HEK293 (cell line): Measurements from ENCODE around the gene MTG1.
A peak's percentile ranks its signal among the peaks of the same experiment; 100 is the strongest.

ENCODE experiments used
- CTCF ChIA-PET: fragments of 350-600 bp; formaldehyde crosslinking; extraction: SDS; loops from one replicate; lab custom pipeline; 2021; ENCODE audit warnings: antibody characterized with exemption; lab: Yijun Ruan, JAX
- POLR2A ChIA-PET: fragments of 300-600 bp; formaldehyde crosslinking; extraction: SDS; loops from one replicate; lab custom pipeline; 2020; ENCODE audit warnings: antibody characterized with exemption, inconsistent platforms; lab: Yijun Ruan, JAX
- H3K27ac ChIP-seq: fragments of 200-500 bp; sonication (Bioruptor generic); 2 replicates; pipeline ENCODE4 v1.5.1; 2014; ENCODE audit warnings: low read depth, low read length, control low read depth, inconsistent platforms; ENCODE audit errors: extremely low read depth
- H3K36me3 ChIP-seq, 2 experiments: fragments of 200-500 bp in 1 of 2; sonication (Bioruptor generic) in 1 of 2; 1 replicate in 1 of 2; 2 replicates in 1 of 2; pipeline ENCODE4 v1.5.1; 2014 to 2017; ENCODE audit warnings: inconsistent platforms in 2 of 2, low read length in 2 of 2; ENCODE audit not compliant: control insufficient read depth in 2 of 2, insufficient read depth in 1 of 2
- H3K4me1 ChIP-seq: fragments of 200-500 bp; sonication (Bioruptor generic); 2 replicates; pipeline ENCODE4 v1.5.1; 2014; ENCODE audit warnings: mild to moderate bottlenecking, low read length, inconsistent platforms; ENCODE audit not compliant: control insufficient read depth, insufficient read depth
- H3K4me3 ChIP-seq: 2 replicates; pipeline ENCODE4 v1.5.1; 2011; ENCODE audit warnings: low read depth, mild to moderate bottlenecking, control low read depth, low read length, moderate library complexity
- H3K9me3 ChIP-seq: fragments of 200-500 bp; sonication (Bioruptor generic); 2 replicates; pipeline ENCODE4 v1.5.1; 2014; ENCODE audit warnings: low read depth, low read length, inconsistent platforms; ENCODE audit not compliant: control insufficient read depth, insufficient read depth
- HOXA7 ChIP-seq: sonication (generic); formaldehyde crosslinking; IDR thresholded peaks from 2 replicates; pipeline ENCODE4 v1.8.1; 2022; ENCODE audit warnings: missing genetic modification reagents, borderline replicate concordance
- ZNF157 ChIP-seq: fragments of 450-650 bp; formaldehyde crosslinking; IDR thresholded peaks from 2 replicates; pipeline ENCODE4 v1.5.1; 2016; ENCODE audit warnings: missing biosample characterization, missing genetic modification characterization
- ZNF16 ChIP-seq: fragments of 450-650 bp; formaldehyde crosslinking; IDR thresholded peaks from 2 replicates; pipeline ENCODE4 v1.5.1; 2016; ENCODE audit warnings: low read depth, missing biosample characterization, missing genetic modification characterization
- ZNF292 ChIP-seq: fragments of 450-650 bp; formaldehyde crosslinking; IDR thresholded peaks from 2 replicates; pipeline ENCODE4 v1.5.1; 2016; ENCODE audit warnings: low read depth, missing biosample characterization, missing genetic modification characterization, borderline replicate concordance
- ZNF335 ChIP-seq: fragments of 450-650 bp; formaldehyde crosslinking; conservative IDR thresholded peaks from 2 replicates; pipeline ENCODE4 v1.5.1; 2016; ENCODE audit warnings: missing biosample characterization, missing genetic modification characterization
- ZNF394 ChIP-seq: fragments of 450-650 bp; formaldehyde crosslinking; IDR thresholded peaks from 2 replicates; pipeline ENCODE4 v1.5.1; 2016; ENCODE audit warnings: missing biosample characterization, missing genetic modification characterization, mild to moderate bottlenecking, moderate library complexity, borderline replicate concordance
- ZNF549 ChIP-seq: fragments of 450-650 bp; IDR thresholded peaks from 2 replicates; pipeline ENCODE4 v1.5.1; 2018; ENCODE audit warnings: missing biosample characterization, missing genetic modification characterization, mild to moderate bottlenecking, inconsistent platforms, moderate library complexity
- ZNF701 ChIP-seq: fragments of 450-650 bp; formaldehyde crosslinking; IDR thresholded peaks from 2 replicates; pipeline ENCODE4 v1.5.1; 2016; ENCODE audit warnings: missing biosample characterization, missing genetic modification characterization
- ZNF76 ChIP-seq: fragments of 450-650 bp; formaldehyde crosslinking; IDR thresholded peaks from 2 replicates; pipeline ENCODE4; 2016; ENCODE audit warnings: low read depth, missing biosample characterization, missing genetic modification characterization, borderline replicate concordance
- TF ChIP-seq, protein P1 (sequence below): fragments of 450-650 bp; formaldehyde crosslinking; IDR thresholded peaks from 2 replicates; pipeline ENCODE4 v1.5.1; 2017; ENCODE audit warnings: missing biosample characterization, missing genetic modification characterization
- TF ChIP-seq, protein P2 (sequence below): fragments of 450-650 bp; formaldehyde crosslinking; IDR thresholded peaks from 2 replicates; pipeline ENCODE4 v1.5.1; 2016; ENCODE audit warnings: missing biosample characterization, missing genetic modification characterization
- TF ChIP-seq, protein P3 (sequence below): fragments of 450-650 bp; formaldehyde crosslinking; IDR thresholded peaks from 2 replicates; pipeline ENCODE4 v1.5.1; 2016; ENCODE audit warnings: missing biosample characterization, missing genetic modification characterization

Gene MTG1

DNA sequence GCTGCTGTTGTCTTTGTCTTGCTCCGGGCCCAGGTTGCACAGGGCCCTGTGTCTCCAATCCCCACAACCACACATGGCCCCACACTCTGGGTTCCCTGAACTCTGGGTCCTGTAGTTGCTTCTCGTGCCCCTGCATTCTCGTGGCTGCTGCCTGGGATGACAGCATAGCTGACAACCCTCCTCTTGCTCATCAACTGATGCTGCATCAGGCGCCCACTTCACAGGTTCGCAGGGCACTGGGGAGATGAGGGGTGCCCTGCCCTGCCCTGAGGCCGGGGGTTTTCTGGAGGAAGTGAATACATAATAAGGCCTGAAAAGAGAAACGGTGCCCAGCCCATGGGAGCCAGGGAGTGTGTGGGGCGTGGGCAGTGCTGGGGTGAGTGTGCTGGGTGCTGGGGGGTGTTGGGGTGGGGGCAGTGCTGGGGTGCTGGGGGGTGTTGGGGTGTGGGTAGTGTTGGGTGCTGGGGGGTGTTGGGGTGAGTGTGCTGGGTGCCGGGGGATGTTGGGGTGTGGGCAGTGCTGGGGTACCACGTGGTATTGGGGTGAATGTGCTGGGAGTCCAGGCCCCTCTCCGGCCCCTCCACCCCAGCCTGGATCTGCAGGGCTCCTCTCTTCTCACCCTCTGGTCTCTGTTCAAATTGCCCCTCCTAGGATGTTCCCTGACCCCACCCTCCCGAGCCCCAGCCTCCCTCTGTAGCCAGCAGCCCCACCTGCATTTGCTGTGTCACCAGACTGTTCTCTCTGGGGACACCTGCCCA, 2.0 kb upstream of the MTG1 start (continued):
- TF ChIP-seq, protein P1, sequence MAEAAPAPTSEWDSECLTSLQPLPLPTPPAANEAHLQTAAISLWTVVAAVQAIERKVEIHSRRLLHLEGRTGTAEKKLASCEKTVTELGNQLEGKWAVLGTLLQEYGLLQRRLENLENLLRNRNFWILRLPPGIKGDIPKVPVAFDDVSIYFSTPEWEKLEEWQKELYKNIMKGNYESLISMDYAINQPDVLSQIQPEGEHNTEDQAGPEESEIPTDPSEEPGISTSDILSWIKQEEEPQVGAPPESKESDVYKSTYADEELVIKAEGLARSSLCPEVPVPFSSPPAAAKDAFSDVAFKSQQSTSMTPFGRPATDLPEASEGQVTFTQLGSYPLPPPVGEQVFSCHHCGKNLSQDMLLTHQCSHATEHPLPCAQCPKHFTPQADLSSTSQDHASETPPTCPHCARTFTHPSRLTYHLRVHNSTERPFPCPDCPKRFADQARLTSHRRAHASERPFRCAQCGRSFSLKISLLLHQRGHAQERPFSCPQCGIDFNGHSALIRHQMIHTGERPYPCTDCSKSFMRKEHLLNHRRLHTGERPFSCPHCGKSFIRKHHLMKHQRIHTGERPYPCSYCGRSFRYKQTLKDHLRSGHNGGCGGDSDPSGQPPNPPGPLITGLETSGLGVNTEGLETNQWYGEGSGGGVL (tag by site-specific recombination) = no peak

DNA sequence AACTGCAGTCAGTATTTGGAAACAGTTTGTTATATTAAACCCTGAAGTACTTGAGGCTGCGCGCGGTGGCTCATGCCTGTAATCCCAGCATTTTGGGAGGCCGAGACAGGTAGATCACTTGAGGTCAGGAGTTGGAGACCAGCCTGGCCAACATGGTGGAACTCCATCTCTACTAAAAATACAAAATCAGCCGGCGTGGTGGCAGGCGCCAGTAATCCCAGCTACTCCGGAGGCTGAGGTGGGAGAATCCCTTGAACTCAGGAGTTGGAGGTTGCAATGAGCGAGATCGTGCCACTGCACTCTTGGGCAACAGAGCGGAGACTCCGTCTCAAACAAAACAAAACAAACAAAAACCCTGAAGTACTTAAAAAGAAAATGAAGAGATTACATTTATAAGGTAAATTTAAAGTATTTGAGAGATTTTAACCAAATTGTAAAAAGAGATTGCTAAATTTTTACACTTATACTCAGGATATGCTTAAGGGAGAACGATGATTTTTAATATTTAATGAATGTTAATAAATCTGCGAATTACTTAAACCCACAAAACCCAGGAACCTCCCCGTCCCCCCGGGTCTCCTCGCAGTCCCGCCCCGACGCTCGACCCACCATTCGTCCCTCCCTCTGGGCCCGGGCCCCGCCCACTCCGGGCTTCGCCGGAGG, 425 bp upstream of the MTG1 start:
- Histone ChIP-seq H3K4me1 (0 out of 2 replicates have a peak, but pooled peaks cover 2% of the 10 kb centered on the region), H3K4me3 (no peak overlapping the region), H3K27ac (peak overlapping the region; percentile 36; the same call in 1 of the 2 replicates)
- POLR2A ChIA-PET = interaction anchor here (0.9 to 1.3 kb wide), 2 partner anchors 20 to 25 kb away, joined by 3 to 4 read pairs; partner anchors contain the start of gene ECHS1
- TF ChIP-seq ZNF394 = peak; percentile 86; the same call in 1 of the 2 replicates
- TF ChIP-seq, protein P2, sequence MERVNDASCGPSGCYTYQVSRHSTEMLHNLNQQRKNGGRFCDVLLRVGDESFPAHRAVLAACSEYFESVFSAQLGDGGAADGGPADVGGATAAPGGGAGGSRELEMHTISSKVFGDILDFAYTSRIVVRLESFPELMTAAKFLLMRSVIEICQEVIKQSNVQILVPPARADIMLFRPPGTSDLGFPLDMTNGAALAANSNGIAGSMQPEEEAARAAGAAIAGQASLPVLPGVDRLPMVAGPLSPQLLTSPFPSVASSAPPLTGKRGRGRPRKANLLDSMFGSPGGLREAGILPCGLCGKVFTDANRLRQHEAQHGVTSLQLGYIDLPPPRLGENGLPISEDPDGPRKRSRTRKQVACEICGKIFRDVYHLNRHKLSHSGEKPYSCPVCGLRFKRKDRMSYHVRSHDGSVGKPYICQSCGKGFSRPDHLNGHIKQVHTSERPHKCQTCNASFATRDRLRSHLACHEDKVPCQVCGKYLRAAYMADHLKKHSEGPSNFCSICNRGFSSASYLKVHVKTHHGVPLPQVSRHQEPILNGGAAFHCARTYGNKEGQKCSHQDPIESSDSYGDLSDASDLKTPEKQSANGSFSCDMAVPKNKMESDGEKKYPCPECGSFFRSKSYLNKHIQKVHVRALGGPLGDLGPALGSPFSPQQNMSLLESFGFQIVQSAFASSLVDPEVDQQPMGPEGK (tag by site-specific recombination) = no peak
- no peak for TF ChIP-seq ZNF16 (tag by site-specific recombination)
- TF ChIP-seq, protein P3, sequence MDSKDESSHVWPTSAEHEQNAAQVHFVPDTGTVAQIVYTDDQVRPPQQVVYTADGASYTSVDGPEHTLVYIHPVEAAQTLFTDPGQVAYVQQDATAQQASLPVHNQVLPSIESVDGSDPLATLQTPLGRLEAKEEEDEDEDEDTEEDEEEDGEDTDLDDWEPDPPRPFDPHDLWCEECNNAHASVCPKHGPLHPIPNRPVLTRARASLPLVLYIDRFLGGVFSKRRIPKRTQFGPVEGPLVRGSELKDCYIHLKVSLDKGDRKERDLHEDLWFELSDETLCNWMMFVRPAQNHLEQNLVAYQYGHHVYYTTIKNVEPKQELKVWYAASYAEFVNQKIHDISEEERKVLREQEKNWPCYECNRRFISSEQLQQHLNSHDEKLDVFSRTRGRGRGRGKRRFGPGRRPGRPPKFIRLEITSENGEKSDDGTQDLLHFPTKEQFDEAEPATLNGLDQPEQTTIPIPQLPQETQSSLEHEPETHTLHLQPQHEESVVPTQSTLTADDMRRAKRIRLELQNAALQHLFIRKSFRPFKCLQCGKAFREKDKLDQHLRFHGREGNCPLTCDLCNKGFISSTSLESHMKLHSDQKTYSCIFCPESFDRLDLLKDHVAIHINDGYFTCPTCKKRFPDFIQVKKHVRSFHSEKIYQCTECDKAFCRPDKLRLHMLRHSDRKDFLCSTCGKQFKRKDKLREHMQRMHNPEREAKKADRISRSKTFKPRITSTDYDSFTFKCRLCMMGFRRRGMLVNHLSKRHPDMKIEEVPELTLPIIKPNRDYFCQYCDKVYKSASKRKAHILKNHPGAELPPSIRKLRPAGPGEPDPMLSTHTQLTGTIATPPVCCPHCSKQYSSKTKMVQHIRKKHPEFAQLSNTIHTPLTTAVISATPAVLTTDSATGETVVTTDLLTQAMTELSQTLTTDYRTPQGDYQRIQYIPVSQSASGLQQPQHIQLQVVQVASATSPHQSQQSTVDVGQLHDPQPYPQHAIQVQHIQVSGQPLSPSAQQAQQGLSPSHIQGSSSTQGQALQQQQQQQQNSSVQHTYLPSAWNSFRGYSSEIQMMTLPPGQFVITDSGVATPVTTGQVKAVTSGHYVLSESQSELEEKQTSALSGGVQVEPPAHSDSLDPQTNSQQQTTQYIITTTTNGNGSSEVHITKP (tag by site-specific recombination) = peak; percentile 88
- TF ChIP-seq, all 188 proteins: peak for 2
- Histone ChIP-seq H3K9me3 (no peaks in the 10 kb centered on the region), H3K36me3 (peaks cover 5 to 31% of the 10 kb centered on the region in 2 experiments; a peak in 2 of 3 replicates)
- CTCF ChIA-PET = no interaction called here

DNA sequence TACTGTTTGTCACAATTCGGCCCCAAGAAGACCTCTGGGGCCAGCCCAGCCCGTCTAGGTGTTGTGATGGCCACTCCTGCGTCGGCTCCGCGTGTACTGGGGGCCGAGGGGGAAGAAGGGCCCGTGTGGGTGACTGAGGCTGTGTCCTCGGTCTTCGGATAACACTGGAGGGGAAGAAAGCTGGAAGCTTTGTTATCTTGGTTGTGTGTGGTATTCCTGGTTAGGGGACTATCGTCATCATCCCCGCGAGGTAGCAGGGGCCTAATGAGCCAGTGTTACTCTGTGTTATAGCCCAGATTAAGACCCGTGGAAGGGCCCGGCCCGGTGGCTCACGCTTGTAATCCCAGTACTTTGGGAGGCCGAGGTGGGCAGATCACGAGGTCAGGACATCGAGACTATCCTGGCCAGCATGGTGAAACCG, 854 bp downstream of the MTG1 start:
- ChIA-PET POLR2A (interaction anchor here (0.6 kb wide), 1 partner anchor 203 kb away, joined by 3 read pairs; no protein-coding TSS in a partner anchor), CTCF (interaction anchor here (1.8 kb wide), 1 partner anchor 65 kb away, joined by 10 read pairs; no protein-coding TSS in a partner anchor)
- H3K4me3 ChIP-seq = peak overlapping the region; percentile 96
- H3K36me3 ChIP-seq = peaks cover 10 to 43% of the 10 kb centered on the region in 2 experiments
- H3K9me3 ChIP-seq = no peaks in the 10 kb centered on the region
- H3K27ac ChIP-seq = peak overlapping the region; percentile 74
- H3K4me1 ChIP-seq = 0 out of 2 replicates have a peak, but pooled peaks cover 2% of the 10 kb centered on the region
- TF ChIP-seq ZNF292 (tag by site-specific recombination) (no peak), ZNF549 (no peak), ZNF157 (tag by site-specific recombination) (no peak), ZNF335 (tag by site-specific recombination) (0 out of 2 replicates have a peak, but pooled peaks have one; percentile 36), ZNF701 (tag by site-specific recombination) (no peak), ZNF76 (tag by site-specific recombination) (no peak), HOXA7 (CRISPR knock-in tag) (no peak)
